AG10803 (cell line): ENCODE data around the gene PHLDB2.

Experiments
- DNase-seq: peaks from one replicate; pipeline ENCODE4 v3.0.0; 2010; ENCODE audit warnings: low read depth
- H3K4me3 ChIP-seq: 2 replicates; pipeline ENCODE4 v1.5.1; 2011; ENCODE audit warnings: mild to moderate bottlenecking, low read length, control low read depth
- CTCF ChIP-seq: conservative IDR thresholded peaks from 2 replicates; pipeline ENCODE4 v1.5.1; 2011; ENCODE audit warnings: mild to moderate bottlenecking, low read length, control low read depth, inconsistent platforms

The PHLDB2 gene

GRCh38 chr3:111856501-111856900 lies 2.6 kb upstream of the PHLDB2 start:
- no peak for DNase-seq
- no peak overlapping the region for H3K4me3 ChIP-seq
- TF ChIP-seq CTCF, result no peak

DNA sequence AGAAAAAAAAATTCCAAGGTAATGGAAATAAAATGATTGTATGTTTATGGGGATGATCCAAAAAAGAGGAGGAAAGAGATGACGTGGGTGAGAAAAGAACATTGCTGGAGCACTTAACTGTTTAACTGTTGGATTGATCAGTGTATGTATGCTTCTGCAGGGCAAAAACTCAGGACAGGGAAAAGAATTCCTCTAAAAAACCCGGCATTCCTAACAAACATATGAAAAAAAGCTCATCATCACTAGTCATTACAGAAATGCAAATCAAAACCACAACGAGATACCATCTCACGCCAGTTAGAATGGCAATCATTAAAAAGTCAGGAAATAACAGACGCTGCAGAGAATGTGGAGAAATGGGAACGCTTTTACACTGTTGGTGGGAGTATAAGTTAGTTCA lies 1.6 kb upstream of the PHLDB2 start:
- no peak for TF ChIP-seq CTCF
- no peak for DNase-seq
- H3K4me3 ChIP-seq, result no peak overlapping the region

GRCh38 chr3:111858642-111859041 lies 423 bp upstream of the PHLDB2 start:
- no peak for TF ChIP-seq CTCF
- peak overlapping the region; percentile 87 for H3K4me3 ChIP-seq
- DNase-seq, result no peak

GRCh38 chr3:111859974-111860859 lies 1.2 kb downstream of the PHLDB2 start:
- peak; percentile 87 for DNase-seq
- peak; percentile 75 for TF ChIP-seq CTCF
- H3K4me3 ChIP-seq, result peak overlapping the region; percentile 87

- peak overlapping the region; percentile 87 for H3K4me3 ChIP-seq
- DNase-seq, result no peak
- no peak for TF ChIP-seq CTCF
Observed at GRCh38 chr3:111861391-111861790, 2.3 kb downstream of the PHLDB2 start.

GRCh38 chr3:111862415-111862814 lies 3.4 kb downstream of the PHLDB2 start:
- no peak overlapping the region for H3K4me3 ChIP-seq
- no peak for TF ChIP-seq CTCF
- no peak for DNase-seq

GRCh38 chr3:111862974-111863373 lies 3.9 kb downstream of the PHLDB2 start:
- H3K4me3 ChIP-seq, result no peak overlapping the region
- no peak for TF ChIP-seq CTCF
- DNase-seq, result no peak
